HG03354 (cell line): ENCODE results near the gene METTL26.

ENCODE experiments used
- ATAC-seq: cut with Tn5 transposase; IDR thresholded peaks from one replicate; pipeline ENCODE4 v1.9.1; 2021; ENCODE audit warnings: mild to moderate bottlenecking; ENCODE audit not compliant: unreplicated experiment, poor library complexity, severe bottlenecking

METTL26 gene

GRCh38 chr16:675884-676564 is 39.9 kb upstream of the METTL26 start:
- no peak for ATAC-seq

DNA sequence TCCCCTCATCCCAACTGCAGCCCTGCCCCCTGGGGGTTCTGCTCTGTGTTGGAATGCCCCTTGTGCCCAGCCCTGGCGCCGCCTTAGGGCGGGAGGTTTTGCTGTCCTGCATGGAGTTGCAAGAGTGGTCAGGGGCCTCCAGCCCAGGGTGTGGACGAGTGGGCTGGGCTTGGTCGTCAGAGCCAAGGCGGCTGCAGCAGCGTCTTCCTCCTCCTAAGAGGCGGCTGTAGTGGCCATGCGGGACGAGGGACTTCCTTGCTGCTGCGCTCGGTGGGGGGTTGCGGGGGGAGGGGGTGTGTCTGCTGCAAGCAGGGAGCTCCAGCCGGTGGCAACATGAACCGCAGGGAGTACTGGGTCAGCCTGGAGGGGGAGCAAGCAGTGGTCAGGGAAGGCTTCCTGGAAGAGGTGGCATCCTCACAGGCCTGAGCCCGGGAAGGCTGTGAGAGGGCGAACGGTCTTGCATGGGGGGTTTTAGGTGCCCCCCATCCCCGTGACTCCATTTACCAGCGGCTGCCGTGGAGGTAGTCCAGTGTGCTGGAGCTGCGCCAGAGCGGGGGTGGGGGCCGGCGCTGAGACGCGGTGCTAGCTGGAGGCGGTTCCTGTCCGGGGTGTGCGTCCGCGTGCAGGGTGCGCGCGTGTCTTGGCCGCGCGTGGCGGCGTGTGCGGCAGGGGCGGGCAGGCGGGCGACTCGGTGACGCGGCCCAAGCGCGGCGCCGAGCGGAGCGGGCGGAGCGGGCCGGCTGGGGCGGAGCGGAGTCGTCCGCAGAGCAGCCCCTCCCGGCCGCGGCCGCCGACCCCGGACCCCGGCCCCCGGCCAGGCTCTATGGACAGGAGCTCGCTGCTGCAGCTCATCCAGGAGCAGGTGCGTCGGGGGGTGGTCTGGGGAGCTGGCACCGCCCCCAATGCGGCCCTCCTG is 39.1 kb upstream of the METTL26 start, which contains the start of gene RHBDL1:
RHBDL1 (plus strand) TSS at position 704 of the 916 bp plus-strand sequence; CDS start at position 824, 120 bp downstream.
- no peak for ATAC-seq

GRCh38 chr16:674214-674881 is 38.2 kb upstream of the METTL26 start:
- no peak for ATAC-seq

- ATAC-seq, result no peak
Observed at GRCh38 chr16:673399-673991, 37.4 kb upstream of the METTL26 start.

DNA sequence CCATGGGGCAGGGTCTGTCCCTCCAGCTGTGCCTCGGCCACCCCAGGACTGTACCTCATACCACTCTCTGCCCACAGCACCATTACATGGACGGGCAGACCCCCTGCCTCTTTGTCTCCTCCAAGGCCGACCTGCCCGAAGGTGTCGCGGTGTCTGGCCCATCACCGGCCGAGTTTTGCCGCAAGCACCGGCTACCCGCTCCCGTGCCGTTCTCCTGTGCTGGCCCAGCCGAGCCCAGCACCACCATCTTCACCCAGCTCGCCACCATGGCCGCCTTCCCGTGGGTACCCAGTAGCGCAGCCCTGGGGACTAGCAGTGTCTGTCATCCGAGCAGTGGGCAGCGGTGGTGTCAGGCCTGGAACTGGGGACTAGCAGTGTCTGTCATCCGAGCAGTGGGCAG is 36.7 kb upstream of the METTL26 start:
- no peak for ATAC-seq

DNA sequence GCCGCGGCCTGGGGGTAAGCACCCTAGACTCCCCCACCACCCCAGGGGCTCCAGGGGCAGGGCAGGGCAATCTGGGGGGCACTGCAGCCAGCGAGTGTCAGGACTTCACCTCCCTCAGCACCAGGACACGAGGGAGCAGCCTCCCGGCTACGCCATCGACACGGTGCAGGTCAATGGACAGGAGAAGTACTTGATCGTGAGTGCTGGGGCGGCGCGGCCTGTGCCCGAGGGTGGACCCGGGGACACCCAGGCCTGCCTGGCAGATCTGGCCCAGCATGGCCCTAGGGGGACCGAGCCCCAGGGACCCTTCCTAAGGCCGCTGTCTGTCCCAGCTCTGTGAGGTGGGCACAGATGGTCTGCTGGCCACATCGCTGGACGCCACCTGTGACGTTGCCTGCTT is 36.3 kb upstream of the METTL26 start:
- ATAC-seq, result no peak

DNA sequence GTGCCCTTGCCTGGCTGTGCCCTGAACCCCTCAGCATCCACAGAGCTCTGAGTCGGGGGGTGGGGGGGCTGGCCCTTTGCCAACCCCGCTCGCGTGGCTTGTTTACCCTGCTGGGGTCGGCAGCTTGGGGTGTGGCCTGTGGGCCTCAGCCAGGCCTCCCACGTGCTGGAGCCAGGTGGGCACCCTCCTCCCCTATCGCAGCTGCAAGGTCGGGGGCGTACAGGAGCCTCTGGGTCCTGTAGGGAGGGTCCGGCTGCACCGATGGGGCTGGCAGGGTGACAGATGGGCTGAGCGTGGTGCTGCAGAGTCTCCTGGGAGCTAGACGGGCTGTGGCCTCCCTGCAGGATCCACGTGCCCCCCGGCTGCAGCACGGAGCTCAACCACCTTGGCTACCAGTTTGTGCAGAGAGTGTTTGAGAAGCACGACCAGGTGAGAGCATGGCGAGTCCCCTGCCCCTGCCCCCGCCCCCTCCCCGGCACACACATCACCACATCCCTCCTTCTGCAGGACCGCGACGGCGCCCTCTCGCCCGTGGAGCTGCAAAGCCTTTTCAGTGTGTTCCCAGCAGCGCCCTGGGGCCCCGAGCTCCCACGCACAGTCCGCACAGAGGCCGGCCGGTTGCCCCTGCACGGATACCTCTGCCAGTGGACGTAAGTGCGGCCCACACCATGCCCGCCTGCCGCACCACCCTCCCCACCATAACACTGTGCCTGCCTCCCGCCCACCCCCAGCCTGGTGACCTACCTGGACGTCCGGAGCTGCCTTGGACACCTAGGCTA is 35.4 kb upstream of the METTL26 start:
- no peak for ATAC-seq

GRCh38 chr16:670485-671352 is 34.6 kb upstream of the METTL26 start:
- no peak for ATAC-seq

DNA sequence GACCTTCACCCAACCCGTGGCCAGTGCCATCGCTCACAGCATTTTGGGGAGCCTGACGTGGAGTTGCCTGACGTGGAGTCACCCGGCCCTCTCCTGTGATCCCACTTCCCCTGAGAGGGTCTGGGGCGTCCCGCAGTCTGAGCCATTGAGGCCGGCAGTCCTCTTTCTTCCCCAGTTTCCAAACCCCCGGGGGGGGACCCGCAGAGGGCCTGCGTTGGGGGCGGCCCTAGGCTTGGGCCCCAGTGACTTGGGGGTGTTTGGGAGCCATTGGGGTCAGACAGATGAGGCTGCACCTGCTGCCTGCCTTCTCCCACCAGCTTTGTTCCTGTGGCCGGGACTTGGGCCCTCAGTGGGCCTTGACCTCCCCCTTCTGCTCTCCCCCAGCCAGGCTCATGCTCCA is 33.6 kb upstream of the METTL26 start:
- no peak for ATAC-seq

DNA sequence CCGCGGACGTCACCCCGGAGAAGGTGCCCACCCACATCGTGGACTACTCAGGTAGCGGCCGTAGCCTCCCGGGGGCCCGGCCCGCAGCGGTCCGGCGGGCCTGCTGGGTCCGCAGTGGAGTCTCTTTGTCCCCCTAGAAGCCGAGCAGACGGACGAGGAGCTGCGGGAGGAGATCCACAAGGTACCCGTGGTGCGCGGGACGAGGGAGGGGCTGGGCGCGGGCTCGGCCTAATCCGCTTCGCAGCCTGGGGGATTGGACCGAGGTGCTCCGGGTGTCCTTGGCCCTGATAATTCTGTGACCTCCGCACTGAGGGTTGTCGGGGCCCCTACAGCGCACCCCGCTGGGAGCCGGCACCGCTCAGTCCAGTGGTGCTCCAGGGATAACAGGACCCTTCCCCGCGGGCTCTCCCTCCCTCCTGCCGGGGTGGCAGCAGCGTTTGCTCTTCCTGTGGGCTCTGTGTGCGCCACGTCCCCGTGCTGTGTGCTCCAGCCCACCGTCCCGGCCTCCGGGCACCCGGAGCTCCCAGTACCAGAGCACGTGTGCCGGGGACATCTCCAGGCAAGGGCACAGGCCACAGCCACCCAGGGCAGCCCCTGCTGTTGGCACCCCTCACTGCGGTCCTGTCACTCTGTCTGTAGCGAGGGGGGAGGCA is 32.5 kb upstream of the METTL26 start:
- ATAC-seq, result peak; percentile 8

DNA sequence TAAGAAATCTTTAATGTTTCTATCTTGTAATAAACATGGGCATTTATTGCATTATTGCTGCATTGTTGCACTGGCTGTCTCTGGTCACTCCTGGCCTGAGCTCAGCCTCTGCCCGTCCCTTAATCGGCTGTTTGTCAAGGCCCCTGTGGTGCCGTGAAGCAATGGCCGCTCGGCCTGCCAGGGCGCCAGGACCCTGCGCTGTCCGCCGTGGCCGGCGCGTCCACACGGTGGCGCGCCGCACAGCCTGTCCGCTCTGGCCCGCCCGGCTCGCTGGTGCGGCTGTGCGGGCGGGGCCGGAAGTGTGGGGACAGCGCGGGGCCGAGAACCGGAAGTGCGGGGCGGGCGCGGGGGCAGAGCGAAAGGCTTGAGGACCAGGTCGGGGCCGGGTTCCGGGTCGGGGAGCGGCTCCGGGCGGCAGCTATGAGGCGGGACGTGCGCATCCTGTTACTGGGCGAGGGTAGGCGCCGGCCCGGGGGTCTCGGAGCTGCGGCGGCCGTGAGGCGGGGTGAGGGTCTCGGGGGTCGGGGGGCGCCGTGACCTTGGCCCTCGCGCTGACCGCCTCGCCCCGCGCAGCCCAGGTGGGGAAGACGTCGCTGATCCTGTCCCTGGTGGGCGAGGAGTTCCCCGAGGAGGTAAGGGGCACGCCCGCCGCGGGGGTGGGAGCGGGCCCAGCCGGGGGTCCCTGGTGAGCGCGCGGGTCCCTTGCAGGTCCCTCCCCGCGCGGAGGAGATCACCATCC is 31.8 kb upstream of the METTL26 start, which contains the start of gene RHOT2:
RHOT2 (plus strand) TSS at position 353 of the 739 bp plus-strand sequence; CDS start at position 421, 68 bp downstream.
- ATAC-seq, result peak; percentile 88

DNA sequence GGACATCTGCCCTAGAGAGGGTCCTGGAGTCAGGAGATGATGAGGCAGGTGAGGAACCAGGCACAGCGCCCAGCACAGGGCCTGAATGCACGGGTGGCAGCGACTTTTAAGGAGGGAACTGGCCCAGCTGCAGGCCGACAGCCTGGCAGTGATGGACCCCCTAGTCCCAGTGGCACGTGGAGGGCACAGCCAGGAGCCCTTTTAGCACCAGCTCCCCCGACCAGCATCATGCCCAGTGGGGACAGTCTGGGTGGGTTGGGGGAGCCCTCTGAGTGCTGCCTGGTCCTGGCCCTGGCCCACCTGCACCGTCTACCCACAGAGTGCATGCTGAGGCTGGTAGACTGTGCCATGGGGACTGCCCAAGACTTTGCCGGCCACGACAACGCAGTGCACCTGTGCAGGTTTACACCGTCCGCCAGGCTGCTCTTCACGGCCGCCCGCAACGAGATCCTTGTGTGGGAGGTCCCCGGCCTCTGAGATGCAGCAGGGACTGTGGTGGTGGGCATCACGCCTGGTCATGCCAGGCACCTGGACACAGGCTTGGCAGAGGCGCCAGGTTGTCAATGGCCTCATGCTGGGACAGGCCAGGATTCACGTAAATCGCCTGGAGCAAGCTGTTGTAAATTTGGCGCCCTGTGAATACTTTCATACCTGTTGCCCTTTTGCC is 31.1 kb upstream of the METTL26 start:
- no peak for ATAC-seq

DNA sequence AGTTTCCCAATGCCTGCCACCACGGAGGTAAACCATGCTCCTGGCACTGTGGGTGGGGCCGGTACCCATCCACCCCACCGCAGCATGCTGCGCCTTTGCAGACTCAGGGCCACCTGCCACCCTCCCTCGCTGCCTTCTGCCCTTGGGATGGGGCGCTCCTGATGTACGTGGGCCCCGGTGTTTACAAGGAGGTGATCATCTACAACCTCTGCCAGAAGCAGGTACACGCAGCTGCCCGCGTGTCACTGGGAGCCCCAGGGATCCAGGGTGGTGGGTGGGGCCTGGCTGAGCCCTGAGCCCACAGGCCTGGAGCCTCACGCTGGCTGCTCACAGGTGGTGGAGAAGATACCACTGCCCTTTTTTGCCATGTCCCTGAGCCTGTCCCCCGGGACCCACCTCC is 30.5 kb upstream of the METTL26 start:
- no peak for ATAC-seq

GRCh38 chr16:662597-662996 is 26.5 kb upstream of the METTL26 start:
- no peak for ATAC-seq

GRCh38 chr16:662095-662494 is 26.0 kb upstream of the METTL26 start:
- no peak for ATAC-seq

DNA sequence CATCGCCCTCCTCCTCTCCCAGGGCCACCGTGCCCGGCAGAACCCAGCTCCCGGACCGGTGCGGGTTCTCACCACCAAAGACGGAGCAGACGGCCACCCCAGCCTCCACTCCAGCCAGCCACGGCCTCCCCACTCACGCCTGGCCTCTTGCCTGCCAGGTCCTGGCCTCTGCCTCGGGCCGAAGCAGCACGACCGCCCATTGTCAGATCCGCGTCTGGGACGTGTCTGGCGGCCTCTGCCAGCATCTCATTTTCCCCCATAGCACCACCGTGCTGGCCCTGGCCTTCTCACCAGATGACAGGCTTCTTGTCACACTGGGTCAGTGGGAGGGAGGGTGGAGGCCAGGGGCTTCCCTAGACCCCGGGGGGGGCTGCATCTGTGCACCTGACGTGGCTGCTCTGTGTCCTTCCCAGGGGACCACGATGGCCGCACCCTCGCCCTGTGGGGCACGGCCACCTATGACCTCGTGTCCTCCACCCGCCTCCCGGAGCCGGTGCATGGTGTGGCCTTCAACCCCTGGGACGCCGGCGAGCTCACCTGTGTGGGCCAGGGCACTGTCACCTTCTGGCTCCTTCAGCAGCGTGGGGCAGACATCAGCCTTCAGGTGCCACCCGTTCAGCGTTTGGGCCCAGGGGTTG is 25.2 kb upstream of the METTL26 start:
- ATAC-seq, result peak; percentile 4
